IMR-90 (cell line): ENCODE measurements around the gene RANBP3. TPM values are rescaled to one million over a fixed set of nuclear protein-coding genes. Genes with fewer than 3 reads are reported as not detected.

Experiments used
- ATAC-seq: fragments of 200-7000 bp; cut with Tn5 transposase; 2 replicates; pipeline ENCODE4 v1.9.1; 2020; ENCODE audit warnings: low read depth, mild to moderate bottlenecking, moderate library complexity
- BruUV-seq: library from RNA; stranded (reverse); fragments of 400-500 nt; replicated peaks from 2 replicates; lab custom pipeline; 2021; lab: Mats Ljungman, UMichigan
- CTCF ChIA-PET: fragments of 300-600 bp; formaldehyde crosslinking; extraction: SDS; loops from one replicate; lab custom pipeline; 2021; ENCODE audit warnings: antibody characterized with exemption; lab: Yijun Ruan, JAX
- POLR2A ChIA-PET: fragments of 300-600 bp; sonication (Branson Sonifier 250); formaldehyde crosslinking; loops from one replicate; lab custom pipeline; 2022; ENCODE audit warnings: antibody characterized with exemption; ENCODE audit not compliant: unreplicated experiment; lab: Charles Lee
- DNase-seq: peaks from one replicate; pipeline ENCODE4 v3.0.0; 2013
- H2AFZ ChIP-seq: replicated peaks from 2 replicates; pipeline ENCODE3; 2013; ENCODE audit warnings: low read length, mild to moderate bottlenecking; ENCODE audit not compliant: poor library complexity
- H2AK5ac ChIP-seq: 2 replicates; pipeline ENCODE4 v1.6.1; 2013; ENCODE audit warnings: low read depth, low read length, inconsistent platforms
- H2AK9ac ChIP-seq: replicated peaks from 2 replicates; pipeline ENCODE3; 2013; ENCODE audit warnings: mild to moderate bottlenecking, low read depth, low read length, moderate library complexity; ENCODE audit not compliant: poor library complexity
- H2BK120ac ChIP-seq: 2 replicates; pipeline ENCODE4 v1.6.1; 2013; ENCODE audit warnings: low read depth, low read length, inconsistent platforms
- H2BK15ac ChIP-seq: 3 replicates; pipeline ENCODE4 v1.6.1; 2013; ENCODE audit warnings: low read depth, low read length, inconsistent platforms
- H2BK20ac ChIP-seq: 2 replicates; pipeline ENCODE4 v1.6.1; 2013; ENCODE audit warnings: low read depth, mild to moderate bottlenecking, inconsistent platforms, low read length, moderate library complexity
- H2BK5ac ChIP-seq: 2 replicates; pipeline ENCODE4 v1.6.1; 2013; ENCODE audit warnings: mild to moderate bottlenecking, low read depth, low read length, inconsistent platforms; ENCODE audit not compliant: poor library complexity, severe bottlenecking
- H3K14ac ChIP-seq: replicated peaks from 2 replicates; pipeline ENCODE4 v1.6.1; 2013; ENCODE audit warnings: low read depth, low read length, inconsistent platforms
- H3K18ac ChIP-seq: 2 replicates; pipeline ENCODE4 v1.6.1; 2013; ENCODE audit warnings: low read depth, low read length, control low read depth
- H3K23ac ChIP-seq: 2 replicates; pipeline ENCODE4 v1.6.1; 2013; ENCODE audit warnings: low read depth, low read length, inconsistent platforms
- H3K27ac ChIP-seq: 2 replicates; pipeline ENCODE4 v1.5.1; 2013; ENCODE audit warnings: mild to moderate bottlenecking, control low read depth, low read length; ENCODE audit not compliant: insufficient read depth
- H3K27me3 ChIP-seq: 2 replicates; pipeline ENCODE4 v1.6.1; 2013; ENCODE audit warnings: low read length; ENCODE audit not compliant: control insufficient read depth, insufficient read depth
- H3K36me3 ChIP-seq: 2 replicates; pipeline ENCODE4 v1.6.1; 2013; ENCODE audit warnings: low read length, mixed read lengths; ENCODE audit not compliant: control insufficient read depth, insufficient read depth
- H3K4ac ChIP-seq: 2 replicates; pipeline ENCODE4 v1.6.1; 2013; ENCODE audit warnings: low read depth, low read length, inconsistent platforms
- H3K4me1 ChIP-seq: 2 replicates; pipeline ENCODE4 v1.6.1; 2013; ENCODE audit warnings: low read length, mixed read lengths; ENCODE audit not compliant: control insufficient read depth, insufficient read depth
- H3K4me2 ChIP-seq: 2 replicates; pipeline ENCODE4 v1.6.1; 2013; ENCODE audit warnings: low read depth, mild to moderate bottlenecking, control low read depth, low read length, moderate library complexity
- H3K4me3 ChIP-seq: 2 replicates; pipeline ENCODE4 v1.5.1; 2013; ENCODE audit warnings: low read depth, mild to moderate bottlenecking, control low read depth, low read length, moderate library complexity; ENCODE audit not compliant: insufficient read depth
- H3K56ac ChIP-seq: 2 replicates; pipeline ENCODE4 v1.6.1; 2013; ENCODE audit warnings: low read length, inconsistent platforms; ENCODE audit not compliant: insufficient read depth; ENCODE audit errors: extremely low read depth
- H3K79me1 ChIP-seq, 2 experiments: 2 replicates each; pipeline ENCODE4 v1.6.1; 2013; ENCODE audit warnings: low read length in 2 of 2, inconsistent platforms in 1 of 2, low read depth in 1 of 2
- H3K9ac ChIP-seq: 2 replicates; pipeline ENCODE4 v1.6.1; 2013; ENCODE audit warnings: low read depth, low read length, control low read depth
- H3K9me1 ChIP-seq: 2 replicates; pipeline ENCODE4 v1.6.1; 2013; ENCODE audit warnings: low read length, inconsistent platforms; ENCODE audit not compliant: insufficient read depth
- H3K9me3 ChIP-seq: 2 replicates; pipeline ENCODE4 v1.6.1; 2013; ENCODE audit warnings: low read length; ENCODE audit not compliant: control insufficient read depth, insufficient read depth
- H4K20me1 ChIP-seq: 2 replicates; pipeline ENCODE4 v1.6.1; 2013; ENCODE audit warnings: low read length, inconsistent platforms; ENCODE audit not compliant: insufficient read depth
- H4K5ac ChIP-seq: 2 replicates; pipeline ENCODE4 v1.6.1; 2013; ENCODE audit warnings: mild to moderate bottlenecking, low read depth, low read length, control low read depth
- H4K8ac ChIP-seq, 2 experiments: 2 replicates each; pipeline ENCODE4 v1.6.1; 2013; ENCODE audit warnings: low read depth in 2 of 2, low read length in 2 of 2, control low read depth in 1 of 2, inconsistent platforms in 1 of 2
- H4K91ac ChIP-seq: 2 replicates; pipeline ENCODE4 v1.6.1; 2013; ENCODE audit warnings: low read depth, low read length, inconsistent platforms; ENCODE audit not compliant: insufficient read depth
- BHLHE40 ChIP-seq: fragments of 150-350 bp; IDR thresholded peaks from 2 replicates; pipeline ENCODE4 v1.6.1; 2016; ENCODE audit warnings: mild to moderate bottlenecking, low read depth, low read length
- CEBPB ChIP-seq: IDR thresholded peaks from 2 replicates; pipeline ENCODE4 v1.6.1; 2012; ENCODE audit warnings: low read depth, low read length, improper control_type of control experiment
- CTCF ChIP-seq: conservative IDR thresholded peaks from 2 replicates; pipeline ENCODE4 v1.5.1; 2012; ENCODE audit warnings: mild to moderate bottlenecking, low read depth, low read length, improper control_type of control experiment
- ELK1 ChIP-seq: fragments of 150-350 bp; IDR thresholded peaks from 2 replicates; pipeline ENCODE4 v1.6.1; 2016; ENCODE audit warnings: low read depth, mild to moderate bottlenecking, low read length, moderate library complexity, borderline replicate concordance
- MAZ ChIP-seq: IDR thresholded peaks from 2 replicates; pipeline ENCODE4 v1.6.1; 2012; ENCODE audit warnings: low read depth, mild to moderate bottlenecking, low read length, improper control_type of control experiment, moderate library complexity, borderline replicate concordance
- NFE2L2 ChIP-seq: fragments of 150-350 bp; IDR thresholded peaks from 2 replicates; pipeline ENCODE4 v1.6.1; 2016; ENCODE audit warnings: low read depth, mild to moderate bottlenecking, low read length
- RCOR1 ChIP-seq: IDR thresholded peaks from 2 replicates; pipeline ENCODE4 v1.6.1; 2012; ENCODE audit warnings: mild to moderate bottlenecking, low read length, improper control_type of control experiment; ENCODE audit not compliant: insufficient replicate concordance
- RFX5 ChIP-seq: IDR thresholded peaks from 2 replicates; pipeline ENCODE4 v1.8.0; 2012; ENCODE audit warnings: low read depth, mild to moderate bottlenecking, low read length, moderate library complexity
- SMC3 ChIP-seq: fragments of 150-350 bp; IDR thresholded peaks from 2 replicates; pipeline ENCODE4 v1.6.1; 2016; ENCODE audit warnings: low read depth, mild to moderate bottlenecking, antibody characterized with exemption, low read length, moderate library complexity
- USF2 ChIP-seq: fragments of 150-350 bp; IDR thresholded peaks from 2 replicates; pipeline ENCODE4 v1.6.1; 2017; ENCODE audit warnings: mild to moderate bottlenecking, antibody characterized with exemption, low read length, low read depth
- WGBS, 2 experiments: methylation state at CpG; one replicate each; pipeline versions ENCODE4 v1.1.5 to v1.1.7; 2013; ENCODE audit warnings: missing lambda C conversion rate in 2 of 2; ENCODE audit not compliant: insufficient read length in 1 of 2; ENCODE audit errors: extremely low coverage in 2 of 2; 5-methylcytosine and 5-hydroxymethylcytosine counted together
- dilution Hi-C: fragments of 300-500 bp; cut with HindIII; formaldehyde crosslinking; loops from one replicate; pipeline ENCODE4 v1.14.3; 2018; ENCODE audit warnings: low sequenced_read_pairs; ENCODE audit not compliant: unreplicated experiment
- in situ Hi-C: fragments of 300-500 bp; cut with MboI; formaldehyde crosslinking; loops from 3 replicates; pipeline ENCODE4 v1.14.3; 2019; ENCODE audit warnings: low sequenced_read_pairs, inconsistent platforms, mixed read lengths
- intact Hi-C: fragments of 100-400 bp; cut with micrococcal nuclease; formaldehyde crosslinking; loops from 2 replicates; pipeline ENCODE4 v1.10.0; 2022
- polyA plus RNA-seq, 3 experiments: library from polyadenylated mRNA; depleted of rRNA; stranded (reverse); fragments of >200 nt; gene quantifications; 2 replicates each; pipeline ENCODE4 v1.2.3, GENCODE V29; 2012; ENCODE audit warnings: low replicate concordance in 1 of 3
- total RNA-seq: library from RNA; depleted of rRNA; stranded (reverse); fragments of >200 nt; gene quantifications from 2 replicates; pipeline ENCODE4 v1.2.3, GENCODE V29; 2012

The RANBP3 gene
- total and polyA plus RNA-seq, 2 of the 4 experiments (the other 2 are of a cell fraction): 42.5 to 111 TPM

- peaks cover 20% of the 10 kb centered on the region; the same call in 1 of the 2 replicates for H3K36me3 ChIP-seq
- H3K4ac ChIP-seq: no peak overlapping the region
- H3K4me1 ChIP-seq: peaks cover 19% of the 10 kb centered on the region
- no peak overlapping the region for H4K5ac ChIP-seq
- dilution Hi-C loops (no loop called here), intact Hi-C loops (loop anchor here (1.0 to 5.0 kb wide), 4 partner anchors 66 to 130 kb away; no protein-coding TSS in a partner anchor), in situ Hi-C loops (loop anchor here (5.0 kb wide), 1 partner anchor 91 kb away; no protein-coding TSS in a partner anchor)
- no peak for DNase-seq
- no peak overlapping the region for H4K91ac ChIP-seq
- ChIA-PET POLR2A (no interaction called here), CTCF (interaction anchor here (0.7 to 4.6 kb wide), 3 partner anchors 89 to 113 kb away, joined by 3 to 37 read pairs (median 3); partner anchors contain the start of gene NRTN)
- peaks cover under 1 to 2% of the 10 kb centered on the region in 2 experiments; a peak in 1 of 4 replicates for H3K79me1 ChIP-seq
- H2BK20ac ChIP-seq: no peak overlapping the region
- TF ChIP-seq ELK1 (no peak), BHLHE40 (no peak), USF2 (no peak), CTCF (no peak), RCOR1 (no peak), CEBPB (no peak), RFX5 (no peak), SMC3 (no peak), NFE2L2 (no peak), MAZ (no peak)
- no peaks in the 10 kb centered on the region for H3K9me3 ChIP-seq
- no peak overlapping the region for H2BK120ac ChIP-seq
- H2AK9ac ChIP-seq: peak overlapping the region; percentile 73
- H3K23ac ChIP-seq: no peak overlapping the region
- no peak overlapping the region; a peak in 1 of 4 replicates for H4K8ac ChIP-seq
- BruUV-seq: no TSS peak
- peaks cover 14% of the 10 kb centered on the region for H4K20me1 ChIP-seq
- no peak overlapping the region for H3K9ac ChIP-seq
- no peak overlapping the region for H3K18ac ChIP-seq
- H2BK5ac ChIP-seq: no peak overlapping the region
- no peak overlapping the region for H3K56ac ChIP-seq
- H3K27me3 ChIP-seq: no peaks in the 10 kb centered on the region
- H2BK15ac ChIP-seq: no peak overlapping the region
- ATAC-seq: no peak
- no peak overlapping the region for H3K4me3 ChIP-seq
- WGBS, 2 experiments: 65% methylated on average over 6 of the region's 15 CpGs; no CpG with 5 or more reads in 1 of the 2 experiments
- 0 out of 2 replicates have a peak, but pooled peaks cover 3% of the 10 kb centered on the region for H3K9me1 ChIP-seq
- no peak overlapping the region for H3K14ac ChIP-seq
- no peak overlapping the region for H3K4me2 ChIP-seq
- H2AK5ac ChIP-seq: no peak overlapping the region
- peak overlapping the region; percentile 84 for H2AFZ ChIP-seq
- H3K27ac ChIP-seq: no peak overlapping the region
These were observed 85.1 kb downstream of the RANBP3 start for GRCh38 chr19:5892772-5893275.
